HEK293 (cell line): ENCODE data around the gene DAAM2.

Source experiments
- CTCF ChIA-PET: fragments of 350-600 bp; formaldehyde crosslinking; extraction: SDS; loops from one replicate; lab custom pipeline; 2021; ENCODE audit warnings: antibody characterized with exemption; lab: Yijun Ruan, JAX
- POLR2A ChIA-PET: fragments of 300-600 bp; formaldehyde crosslinking; extraction: SDS; loops from one replicate; lab custom pipeline; 2020; ENCODE audit warnings: antibody characterized with exemption, inconsistent platforms; lab: Yijun Ruan, JAX
- H3K27ac ChIP-seq: fragments of 200-500 bp; sonication (Bioruptor generic); 2 replicates; pipeline ENCODE4 v1.5.1; 2014; ENCODE audit warnings: low read depth, low read length, control low read depth, inconsistent platforms; ENCODE audit errors: extremely low read depth
- H3K36me3 ChIP-seq, 2 experiments: fragments of 200-500 bp in 1 of 2; sonication (Bioruptor generic) in 1 of 2; 1 replicate in 1 of 2; 2 replicates in 1 of 2; pipeline ENCODE4 v1.5.1; 2014 to 2017; ENCODE audit warnings: inconsistent platforms in 2 of 2, low read length in 2 of 2; ENCODE audit not compliant: control insufficient read depth in 2 of 2, insufficient read depth in 1 of 2
- H3K4me1 ChIP-seq: fragments of 200-500 bp; sonication (Bioruptor generic); 2 replicates; pipeline ENCODE4 v1.5.1; 2014; ENCODE audit warnings: mild to moderate bottlenecking, low read length, inconsistent platforms; ENCODE audit not compliant: control insufficient read depth, insufficient read depth
- H3K4me3 ChIP-seq: 2 replicates; pipeline ENCODE4 v1.5.1; 2011; ENCODE audit warnings: low read depth, mild to moderate bottlenecking, control low read depth, low read length, moderate library complexity
- H3K9me3 ChIP-seq: fragments of 200-500 bp; sonication (Bioruptor generic); 2 replicates; pipeline ENCODE4 v1.5.1; 2014; ENCODE audit warnings: low read depth, low read length, inconsistent platforms; ENCODE audit not compliant: control insufficient read depth, insufficient read depth
- BCL6B ChIP-seq: fragments of 450-650 bp; formaldehyde crosslinking; IDR thresholded peaks from 2 replicates; pipeline ENCODE4 v1.5.1; 2017; ENCODE audit warnings: missing biosample characterization, missing genetic modification characterization
- ELK4 ChIP-seq: IDR thresholded peaks from 2 replicates; pipeline ENCODE4 v1.6.1; 2011; ENCODE audit warnings: mild to moderate bottlenecking, low read depth, low read length, borderline replicate concordance
- FEZF1 ChIP-seq: fragments of 450-650 bp; formaldehyde crosslinking; IDR thresholded peaks from 2 replicates; pipeline ENCODE4 v1.5.1; 2016; ENCODE audit warnings: missing biosample characterization, missing genetic modification characterization
- GLI4 ChIP-seq: fragments of 450-650 bp; formaldehyde crosslinking; IDR thresholded peaks from 2 replicates; pipeline ENCODE4 v1.5.1; 2016; ENCODE audit warnings: missing biosample characterization, missing genetic modification characterization
- MEIS1 ChIP-seq: sonication (generic); formaldehyde crosslinking; IDR thresholded peaks from 2 replicates; pipeline ENCODE4 v1.8.1; 2022; ENCODE audit warnings: missing genetic modification reagents, mild to moderate bottlenecking, borderline replicate concordance
- PRDM6 ChIP-seq: fragments of 450-650 bp; formaldehyde crosslinking; IDR thresholded peaks from 2 replicates; pipeline ENCODE4 v1.5.1; 2017; ENCODE audit warnings: missing biosample characterization, missing genetic modification characterization
- ZBTB44 ChIP-seq: fragments of 450-650 bp; IDR thresholded peaks from 2 replicates; pipeline ENCODE4 v1.5.1; 2018; ENCODE audit warnings: missing biosample characterization, mild to moderate bottlenecking, missing genetic modification characterization
- ZFP41 ChIP-seq: fragments of 450-650 bp; formaldehyde crosslinking; IDR thresholded peaks from 2 replicates; pipeline ENCODE4 v1.5.1; 2016; ENCODE audit warnings: missing biosample characterization, missing genetic modification characterization, borderline replicate concordance
- ZIC2 ChIP-seq: fragments of 450-650 bp; formaldehyde crosslinking; IDR thresholded peaks from 2 replicates; pipeline ENCODE4 v1.5.1; 2016; ENCODE audit warnings: missing biosample characterization, missing genetic modification characterization
- ZNF132 ChIP-seq: fragments of 450-650 bp; formaldehyde crosslinking; IDR thresholded peaks from 2 replicates; pipeline ENCODE4 v1.5.1; 2017; ENCODE audit warnings: missing biosample characterization, missing genetic modification characterization, borderline replicate concordance
- ZNF23 ChIP-seq: fragments of 450-650 bp; formaldehyde crosslinking; IDR thresholded peaks from 2 replicates; pipeline ENCODE4 v1.5.1; 2016; ENCODE audit warnings: missing biosample characterization, missing genetic modification characterization, borderline replicate concordance
- ZNF24 ChIP-seq: fragments of 450-650 bp; formaldehyde crosslinking; IDR thresholded peaks from 2 replicates; pipeline ENCODE4 v1.5.1; 2016; ENCODE audit warnings: missing biosample characterization, missing genetic modification characterization
- ZNF433 ChIP-seq: fragments of 450-650 bp; formaldehyde crosslinking; IDR thresholded peaks from 2 replicates; pipeline ENCODE4 v1.5.1; 2016; ENCODE audit warnings: missing biosample characterization, missing genetic modification characterization, low read depth
- ZNF555 ChIP-seq: fragments of 450-650 bp; formaldehyde crosslinking; conservative IDR thresholded peaks from 2 replicates; pipeline ENCODE4 v1.5.1; 2017; ENCODE audit warnings: missing biosample characterization, mild to moderate bottlenecking, missing genetic modification characterization, inconsistent platforms
- ZNF580 ChIP-seq: fragments of 450-650 bp; formaldehyde crosslinking; IDR thresholded peaks from 2 replicates; pipeline ENCODE4 v1.5.1; 2016; ENCODE audit warnings: missing biosample characterization, missing genetic modification characterization
- ZNF600 ChIP-seq: fragments of 450-650 bp; formaldehyde crosslinking; IDR thresholded peaks from 2 replicates; pipeline ENCODE4 v1.5.1; 2016; ENCODE audit warnings: missing biosample characterization, missing genetic modification characterization
- ZNF654 ChIP-seq: fragments of 450-650 bp; formaldehyde crosslinking; IDR thresholded peaks from 2 replicates; pipeline ENCODE4 v1.5.1; 2016; ENCODE audit warnings: low read depth, missing biosample characterization, missing genetic modification characterization
- ZNF707 ChIP-seq: fragments of 450-650 bp; formaldehyde crosslinking; IDR thresholded peaks from 2 replicates; pipeline ENCODE4 v1.5.1; 2016; ENCODE audit warnings: missing biosample characterization, missing genetic modification characterization
- ZNF747 ChIP-seq: fragments of 450-650 bp; formaldehyde crosslinking; IDR thresholded peaks from 2 replicates; pipeline ENCODE4 v1.5.1; 2016; ENCODE audit warnings: missing biosample characterization, missing genetic modification characterization
- ZSCAN5A ChIP-seq: fragments of 450-650 bp; formaldehyde crosslinking; IDR thresholded peaks from 2 replicates; pipeline ENCODE4 v1.5.1; 2016; ENCODE audit warnings: missing biosample characterization, missing genetic modification characterization

DAAM2 gene

GRCh38 chr6:39803872-39804271 lies 11.7 kb downstream of the DAAM2 start:
- no peak overlapping the region for H3K27ac ChIP-seq
- no peak for TF ChIP-seq ZNF707 (tag by site-specific recombination)
- ChIA-PET CTCF (interaction anchor here (0.8 to 1.0 kb wide), 3 partner anchors 10 to 40 kb away, joined by 3 to 5 read pairs (median 3); no protein-coding TSS in a partner anchor), POLR2A (no interaction called here)
- peaks cover 2% of the 10 kb centered on the region; the same call in 1 of the 2 replicates for H3K4me1 ChIP-seq
- no peaks in the 10 kb centered on the region for H3K36me3 ChIP-seq
- H3K4me3 ChIP-seq, result no peak overlapping the region
- H3K9me3 ChIP-seq, result no peaks in the 10 kb centered on the region

- ChIA-PET POLR2A (no interaction called here), CTCF (interaction anchor here (0.8 to 1.3 kb wide), 4 partner anchors 9 to 63 kb away, joined by 3 to 5 read pairs (median 4); no protein-coding TSS in a partner anchor)
- no peak overlapping the region for H3K4me3 ChIP-seq
- H3K36me3 ChIP-seq, result no peaks in the 10 kb centered on the region
- no peaks in the 10 kb centered on the region for H3K9me3 ChIP-seq
- H3K27ac ChIP-seq, result no peak overlapping the region
- TF ChIP-seq ZFP41 (tag by site-specific recombination) (no peak), ZNF600 (tag by site-specific recombination) (peak; percentile 40; the same call in 1 of the 2 replicates)
- H3K4me1 ChIP-seq, result peaks cover 2% of the 10 kb centered on the region; the same call in 1 of the 2 replicates
These were observed 12.4 kb downstream of the DAAM2 start for GRCh38 chr6:39804466-39805065.

- peaks cover 2% of the 10 kb centered on the region; the same call in 1 of the 2 replicates for H3K4me1 ChIP-seq
- ChIA-PET POLR2A (no interaction called here), CTCF (no interaction called here)
- H3K4me3 ChIP-seq, result no peak overlapping the region
- TF ChIP-seq ELK4 (no peak), MEIS1 (CRISPR knock-in tag) (no peak), ZNF24 (no peak), ZNF747 (no peak), ZNF23 (tag by site-specific recombination) (no peak)
- H3K36me3 ChIP-seq, result no peaks in the 10 kb centered on the region
- H3K9me3 ChIP-seq, result no peaks in the 10 kb centered on the region; the same call in 1 of the 2 replicates
- H3K27ac ChIP-seq, result no peak overlapping the region
These were observed 14.1 kb downstream of the DAAM2 start for GRCh38 chr6:39806278-39806677.

- ChIA-PET CTCF (no interaction called here), POLR2A (no interaction called here)
- Histone ChIP-seq H3K4me1 (peaks cover 7% of the 10 kb centered on the region), H3K9me3 (no peaks in the 10 kb centered on the region; the same call in 1 of the 2 replicates), H3K36me3 (no peaks in the 10 kb centered on the region), H3K27ac (no peak overlapping the region), H3K4me3 (no peak overlapping the region)
- TF ChIP-seq ZNF580 (tag by site-specific recombination) (no peak), ZNF132 (no peak), GLI4 (no peak), ZSCAN5A (tag by site-specific recombination) (no peak), ZNF555 (tag by site-specific recombination) (no peak), FEZF1 (tag by site-specific recombination) (no peak), ZNF433 (tag by site-specific recombination) (no peak), ZNF654 (no peak), PRDM6 (tag by site-specific recombination) (no peak), ZIC2 (no peak), BCL6B (tag by site-specific recombination) (no peak), ZBTB44 (no peak)
These were observed 16.2 kb downstream of the DAAM2 start for GRCh38 chr6:39808346-39808745.
